Stomach (tissue), 4 donors: ENCODE results near the gene HMGN1.

Experiments used
- CTCF ChIP-seq, 7 experiments: fragments of 450-650 bp in 4 of 7; fragments of 200-600 bp in 3 of 7; sonication (generic) in 3 of 7; IDR thresholded peaks; one replicate each; pipeline ENCODE4 v1.5.1; 2016 to 2019; ENCODE audit warnings: antibody characterized with exemption in 7 of 7, control low read depth in 2 of 7, mild to moderate bottlenecking in 1 of 7
- POLR2A ChIP-seq, 4 donors: fragments of 450-650 bp; IDR thresholded peaks; one replicate each; pipeline ENCODE4 v1.6.1; 2016; ENCODE audit warnings: antibody characterized with exemption in 4 of 4, control low read depth in 2 of 4, mild to moderate bottlenecking in 1 of 4, moderate library complexity in 1 of 4
- POLR2AphosphoS5 ChIP-seq, 3 donors: sonication (generic); formaldehyde crosslinking; IDR thresholded peaks; one replicate each; pipeline ENCODE4 v1.6.1; 2016; ENCODE audit warnings: antibody characterized with exemption in 3 of 3

DNA sequence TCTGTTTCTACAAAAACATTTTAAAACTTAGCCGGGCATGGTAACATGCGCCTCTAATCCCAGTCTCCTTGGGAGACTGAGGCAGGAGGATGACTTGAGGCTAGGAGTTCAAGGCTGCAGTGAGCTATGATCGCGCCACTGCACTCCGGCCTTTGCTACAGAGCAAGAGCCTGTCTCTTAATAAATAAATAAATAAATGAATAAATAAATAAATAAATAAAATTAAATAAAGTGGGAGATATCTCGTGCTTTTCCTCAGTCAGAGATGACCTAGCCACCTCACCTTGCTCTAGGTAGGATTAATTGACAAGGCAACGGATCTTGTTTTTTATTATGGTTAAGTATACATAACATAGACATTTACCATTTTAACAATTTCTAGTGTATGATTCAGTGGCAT, 21.2 kb downstream of the HMGN1 start:
- no peak for TF ChIP-seq CTCF (IDR thresholded peaks at IDR 0.05)
- TF ChIP-seq POLR2AphosphoS5 (IDR thresholded peaks at IDR 0.05): no peak
- TF ChIP-seq POLR2A (IDR thresholded peaks at IDR 0.05): no peak
